OCI-M1 (cell line): ENCODE measurements around the gene AHCYL1.
A peak's percentile ranks its signal among the peaks of the same experiment; 100 is the strongest.
"Not testable (repeated sequence)": the region's sequence is repeated elsewhere in the genome, so short reads cannot be mapped to it uniquely, and the experiment has no call there.

Experiments used
- DNase-seq: peaks from one replicate; lab custom pipeline; 2025; lab: John Stamatoyannopoulos, UW

AHCYL1 gene

GRCh38 chr1:109984456-109985246 lies at the start of gene AHCYL1:
Gene AHCYL1, plus strand, starts transcription at chr1:109984765. Its CDS starts 288 bp downstream, at chr1:109985053.
- peak; percentile 99 for DNase-seq

GRCh38 chr1:109935451-109935900 lies 49.1 kb upstream of the AHCYL1 start:
- no peak for DNase-seq

GRCh38 chr1:109937738-109938137 lies 46.8 kb upstream of the AHCYL1 start:
- DNase-seq = peak; percentile 19

GRCh38 chr1:109938556-109938955 lies 46.0 kb upstream of the AHCYL1 start:
- no peak for DNase-seq

- DNase-seq = peak; percentile 26
These were observed 42.1 kb upstream of the AHCYL1 start for GRCh38 chr1:109942434-109942833.

- DNase-seq = no peak
These were observed 40.0 kb upstream of the AHCYL1 start for GRCh38 chr1:109944541-109944940.

- no peak for DNase-seq
These were observed 38.1 kb upstream of the AHCYL1 start for GRCh38 chr1:109946511-109946910.

GRCh38 chr1:109947582-109948284 lies 36.8 kb upstream of the AHCYL1 start:
- no peak for DNase-seq

GRCh38 chr1:109948285-109948630 lies 36.3 kb upstream of the AHCYL1 start:
- no peak for DNase-seq

- DNase-seq = no peak
These were observed 34.5 kb upstream of the AHCYL1 start for GRCh38 chr1:109950038-109950437.

GRCh38 chr1:109950509-109950908 lies 34.1 kb upstream of the AHCYL1 start:
- DNase-seq = no peak

GRCh38 chr1:109951501-109951900 lies 33.1 kb upstream of the AHCYL1 start:
- not testable (repeated sequence) for DNase-seq

GRCh38 chr1:109954041-109954512 lies 30.5 kb upstream of the AHCYL1 start:
- DNase-seq = no peak

GRCh38 chr1:109959632-109959973 lies 25.0 kb upstream of the AHCYL1 start:
- DNase-seq = no peak

GRCh38 chr1:109959974-109960744 lies 24.4 kb upstream of the AHCYL1 start:
- no peak for DNase-seq

- no peak for DNase-seq
These were observed 23.8 kb upstream of the AHCYL1 start for GRCh38 chr1:109960745-109961094.

GRCh38 chr1:109963864-109964263 lies 20.7 kb upstream of the AHCYL1 start:
- DNase-seq = no peak

- peak; percentile 32 for DNase-seq
These were observed 15.3 kb upstream of the AHCYL1 start for GRCh38 chr1:109969146-109969829.

GRCh38 chr1:109969907-109970306 lies 14.7 kb upstream of the AHCYL1 start:
- DNase-seq = no peak

GRCh38 chr1:109971559-109971958 lies 13.0 kb upstream of the AHCYL1 start:
- peak; percentile 49 for DNase-seq

- DNase-seq = no peak
These were observed 10.4 kb upstream of the AHCYL1 start for GRCh38 chr1:109974191-109974590.

GRCh38 chr1:109975718-109976117 lies 8.8 kb upstream of the AHCYL1 start:
- no peak for DNase-seq
